ENCODE results near the gene PBX3. TPM values are rescaled to one million over a fixed set of nuclear protein-coding genes. Genes with fewer than 3 reads are reported as not detected.

Gene PBX3
- polyA plus RNA-seq, 6 donors from 2014 or later: 7.5 to 15.8 (median 10.1) TPM

DNA sequence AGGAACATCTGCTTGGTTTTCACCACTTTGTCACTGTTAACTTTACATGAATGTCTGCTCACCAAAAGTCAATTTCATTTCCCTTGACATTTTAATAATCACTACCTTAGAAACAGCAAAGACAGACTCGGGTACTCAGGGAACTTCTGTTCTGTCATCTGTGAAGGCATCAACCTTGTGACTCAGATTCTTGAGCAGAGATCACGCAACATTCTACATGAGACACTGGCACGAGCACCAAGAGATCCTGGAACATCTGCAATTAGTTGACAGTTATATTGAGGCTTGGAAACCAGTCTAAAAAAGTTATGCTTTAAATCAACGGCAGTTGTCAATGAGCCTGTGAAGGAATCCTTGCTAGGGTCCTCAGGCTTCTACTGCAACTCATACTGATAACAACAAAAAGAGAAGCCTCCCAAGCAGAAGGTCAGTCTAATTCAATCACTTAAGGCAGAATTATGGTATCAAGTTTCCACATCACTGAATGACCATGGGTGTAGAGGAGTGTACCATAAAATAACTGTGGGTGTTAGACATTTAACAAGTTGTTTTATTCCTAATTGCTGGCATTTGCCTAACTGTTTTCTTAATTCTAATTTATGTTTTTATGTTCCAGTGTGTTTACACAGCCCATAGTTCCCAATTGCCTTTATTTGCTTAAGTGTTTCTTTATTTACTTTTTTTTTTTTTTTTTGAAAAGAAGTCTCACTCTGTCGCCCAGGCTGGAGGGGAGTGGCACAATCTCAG lies 3.3 kb upstream of the PBX3 start:
- Mint-ChIP-seq H3K4me3 (peak overlapping the region in 1 of 8 donors; percentile 93), H3K4me1 (peaks cover 2 to 10% (median 9%) of the 10 kb centered on the region in 3 donors), H3K27ac (no peak overlapping the region), H3K36me3 (no peaks in the 10 kb centered on the region), H3K27me3 (no peaks in the 10 kb centered on the region), H3K9me3 (no peaks in the 10 kb centered on the region)
- DNase-seq (no peak), ATAC-seq (ENCODE audit: low read depth in 2 of 2) (no peak)

DNA sequence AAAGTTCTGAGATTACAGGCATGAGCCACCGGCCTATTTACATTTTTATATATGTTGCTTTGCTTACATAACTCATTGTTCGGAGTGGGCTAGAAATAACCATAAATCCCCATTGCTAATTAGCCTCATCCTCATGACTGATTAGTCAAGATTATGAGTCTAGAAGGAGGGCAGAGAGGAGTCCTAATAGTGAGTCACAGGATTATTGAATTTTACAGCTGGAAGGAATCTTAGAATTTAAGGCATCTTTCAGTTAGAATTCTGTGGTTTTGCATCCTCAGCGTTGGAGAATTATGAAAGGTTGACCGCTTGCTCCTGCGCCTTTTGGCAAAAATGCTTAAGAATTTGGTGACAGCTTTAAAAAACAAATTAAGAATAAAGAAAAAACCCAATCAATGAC lies 2.6 kb upstream of the PBX3 start:
- Mint-ChIP-seq H3K27ac (peak overlapping the region in 1 of 6 donors; percentile 63), H3K36me3 (no peaks in the 10 kb centered on the region)
- ATAC-seq (ENCODE audit: low read depth in 2 of 2): no peak

DNA sequence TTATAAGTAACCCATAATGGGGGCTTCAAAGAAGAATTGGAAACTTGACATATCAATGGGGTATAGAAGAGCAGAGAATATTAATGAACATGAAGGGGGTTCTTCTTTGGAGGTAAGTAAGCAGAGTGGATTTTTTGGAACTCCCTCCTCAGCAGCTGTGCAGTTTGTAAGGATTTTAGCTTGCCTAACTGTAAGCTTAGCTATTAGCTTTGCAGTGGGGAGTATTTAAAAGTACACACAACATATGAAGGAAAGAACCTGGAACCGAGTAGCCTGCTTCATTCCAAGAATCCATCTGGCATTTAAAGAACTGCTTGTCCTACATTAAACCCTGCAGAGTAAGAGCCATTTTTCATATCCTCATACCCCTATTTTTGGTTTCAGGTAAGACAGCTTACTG lies 2.2 kb upstream of the PBX3 start:
- H3K27me3 Mint-ChIP-seq: no peaks in the 10 kb centered on the region
- H3K4me1 Mint-ChIP-seq: peaks cover 4 to 21% (median 18%) of the 10 kb centered on the region in 3 donors
- peak overlapping the region in 3 of 6 donors; percentile 63 to 98 (median 95) for H3K27ac Mint-ChIP-seq
- ATAC-seq (ENCODE audit: low read depth in 2 of 2): no peak
- H3K9me3 Mint-ChIP-seq: no peaks in the 10 kb centered on the region
- H3K4me3 Mint-ChIP-seq: peak overlapping the region in 6 of 8 donors; percentile 93 to 99 (median 97)
- H3K36me3 Mint-ChIP-seq: no peaks in the 10 kb centered on the region
- no peak for DNase-seq

More for the DNA sequence above, 2.6 kb upstream of the PBX3 start:
- H3K4me1 Mint-ChIP-seq: peaks cover 4 to 17% (median 16%) of the 10 kb centered on the region in 3 donors
- H3K4me3 Mint-ChIP-seq: peak overlapping the region in 3 of 8 donors; percentile 1 to 99 (median 93)
- no peaks in the 10 kb centered on the region for H3K9me3 Mint-ChIP-seq
- DNase-seq: no peak
- no peaks in the 10 kb centered on the region for H3K27me3 Mint-ChIP-seq

DNA sequence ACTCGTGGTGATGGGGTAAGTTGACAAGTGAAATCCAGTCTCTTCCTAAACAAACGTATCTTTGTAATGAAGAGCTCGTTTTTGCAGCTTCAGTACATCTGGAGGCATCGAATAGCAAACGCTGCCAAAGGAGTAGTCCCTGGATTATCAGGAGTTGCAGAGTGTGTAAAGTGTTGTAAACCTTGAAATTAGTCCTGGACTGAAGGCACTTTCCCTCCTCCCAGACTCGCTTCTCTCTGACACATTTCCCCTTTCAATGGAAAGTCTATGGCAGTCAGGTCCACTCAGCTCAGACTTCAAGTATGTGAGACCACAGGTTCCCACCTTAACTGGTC lies 1.5 kb upstream of the PBX3 start:
- no peaks in the 10 kb centered on the region for H3K27me3 Mint-ChIP-seq
- no peaks in the 10 kb centered on the region for H3K9me3 Mint-ChIP-seq
- H3K4me3 Mint-ChIP-seq: peak overlapping the region; percentile 93 to 99 (median 98)
- H3K27ac Mint-ChIP-seq: peak overlapping the region; percentile 84 to 98 (median 94)
- H3K36me3 Mint-ChIP-seq: no peaks in the 10 kb centered on the region
- H3K4me1 Mint-ChIP-seq: peaks cover 9 to 27% (median 24%) of the 10 kb centered on the region in 3 donors
- DNase-seq (no peak), ATAC-seq (ENCODE audit: low read depth in 2 of 2) (no peak)

DNA sequence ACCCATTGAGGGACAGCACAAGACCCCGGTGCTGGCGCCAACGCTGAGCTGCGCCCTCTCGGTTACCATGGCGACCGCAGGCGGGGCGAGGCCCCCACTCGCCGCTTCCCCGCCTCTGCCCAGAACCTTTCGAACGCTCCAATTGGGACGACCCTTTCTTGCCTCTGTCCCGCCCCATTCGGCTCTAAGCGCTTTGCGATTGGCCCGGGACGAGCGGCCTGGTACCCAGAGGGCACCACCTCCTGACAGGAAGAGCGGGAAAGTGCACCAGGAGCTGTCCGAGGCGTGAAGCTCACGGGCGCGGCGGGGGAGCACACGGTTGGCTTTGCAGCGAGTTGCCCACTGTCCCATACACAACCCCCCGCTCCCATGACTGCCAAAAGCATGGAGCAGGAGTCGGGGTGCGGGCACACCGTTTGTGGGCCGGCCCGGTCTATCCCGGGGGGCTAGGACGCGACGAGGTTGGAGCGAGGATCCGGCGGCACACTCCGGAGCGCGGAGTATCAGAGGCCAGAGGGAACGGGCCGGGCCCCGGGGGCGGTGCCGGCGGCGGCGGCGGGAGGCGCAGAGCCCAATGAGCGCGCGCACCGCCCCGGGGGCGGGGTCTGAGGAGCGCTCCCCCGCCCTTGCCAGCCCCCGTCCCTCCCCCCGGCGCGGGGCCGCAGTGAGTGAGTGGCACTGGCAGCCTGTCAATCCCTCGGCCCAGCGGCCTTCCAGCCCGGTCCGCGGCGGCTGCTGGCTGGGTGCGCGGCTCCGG lies 978 bp upstream of the PBX3 start:
- Mint-ChIP-seq H3K27ac (peak overlapping the region; percentile 86 to 98 (median 95)), H3K4me3 (peak overlapping the region; percentile 93 to 99 (median 98)), H3K36me3 (no peaks in the 10 kb centered on the region), H3K4me1 (peaks cover 12 to 31% (median 26%) of the 10 kb centered on the region in 3 donors), H3K9me3 (no peaks in the 10 kb centered on the region), H3K27me3 (no peaks in the 10 kb centered on the region)
- peak; percentile 94 for DNase-seq
- ATAC-seq (ENCODE audit: low read depth in 2 of 2): peak; percentile 78 to 80

DNA sequence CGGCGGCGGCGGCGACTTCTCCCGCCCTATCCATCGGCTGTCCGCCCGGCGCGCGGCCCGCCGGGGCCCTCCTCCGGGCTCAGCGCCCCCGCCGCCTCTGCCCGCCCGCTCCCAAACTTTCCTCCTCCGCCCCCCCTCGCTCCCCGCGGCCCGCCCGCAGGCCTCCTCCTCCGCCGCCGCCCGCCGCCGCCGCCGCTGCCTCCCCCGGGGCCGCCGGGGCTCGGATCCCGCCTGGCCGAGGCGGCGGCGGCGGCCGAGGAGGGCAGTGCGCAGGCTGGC lies 460 bp upstream of the PBX3 start:
- H3K36me3 Mint-ChIP-seq: no peaks in the 10 kb centered on the region
- H3K27me3 Mint-ChIP-seq: no peaks in the 10 kb centered on the region
- H3K9me3 Mint-ChIP-seq: no peaks in the 10 kb centered on the region
- peak; percentile 4 to 5 for ATAC-seq (ENCODE audit: low read depth in 2 of 2)
- peaks cover 12 to 31% (median 26%) of the 10 kb centered on the region in 3 donors for H3K4me1 Mint-ChIP-seq
- H3K4me3 Mint-ChIP-seq: peak overlapping the region in 3 of 8 donors; percentile 93 to 99 (median 97)
- no peak for DNase-seq
- no peak overlapping the region for H3K27ac Mint-ChIP-seq

DNA sequence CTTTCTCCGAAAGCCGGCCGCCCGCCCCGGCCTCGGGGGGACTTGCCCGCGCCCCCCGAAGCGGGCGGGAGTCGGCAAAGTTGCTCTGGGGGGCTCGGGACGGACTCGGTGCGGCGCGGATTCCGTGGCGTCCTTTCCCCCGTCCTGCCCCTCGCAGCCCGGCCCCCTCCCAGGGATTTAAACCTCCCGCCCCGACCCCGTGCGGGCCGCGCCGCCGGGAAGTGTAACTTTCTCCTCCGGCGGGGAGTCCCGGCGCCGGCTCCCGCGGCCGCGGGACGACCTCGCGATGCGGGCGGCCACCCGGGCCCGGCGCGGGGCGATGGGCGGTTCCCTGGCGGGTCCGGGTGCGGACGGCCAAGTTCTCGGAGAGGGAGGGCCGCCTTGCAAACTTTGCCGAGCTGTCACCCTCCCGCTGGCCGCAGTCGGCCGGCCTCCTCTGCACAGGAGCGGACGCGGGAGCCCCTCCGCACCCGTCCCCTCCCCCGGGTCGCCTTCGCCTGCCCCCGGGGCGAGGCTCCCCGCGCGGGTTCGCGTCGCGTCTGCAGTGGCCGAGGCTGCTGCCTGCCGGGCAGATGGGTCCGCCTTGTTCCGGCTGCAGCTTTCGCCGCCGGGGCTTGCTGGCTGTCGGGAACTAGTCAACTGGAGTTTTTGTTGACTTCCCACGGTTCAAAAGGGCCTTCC lies 732 bp downstream of the PBX3 start:
- no peaks in the 10 kb centered on the region for H3K27me3 Mint-ChIP-seq
- no peaks in the 10 kb centered on the region for H3K36me3 Mint-ChIP-seq
- no peak for ATAC-seq (ENCODE audit: low read depth in 2 of 2)
- peak; percentile 43 for DNase-seq
- H3K27ac Mint-ChIP-seq: peak overlapping the region in 5 of 6 donors; percentile 54 to 90 (median 76)
- peaks cover 12 to 33% (median 31%) of the 10 kb centered on the region in 3 donors for H3K4me1 Mint-ChIP-seq
- no peaks in the 10 kb centered on the region for H3K9me3 Mint-ChIP-seq
- peak overlapping the region; percentile 89 to 96 (median 94) for H3K4me3 Mint-ChIP-seq

DNA sequence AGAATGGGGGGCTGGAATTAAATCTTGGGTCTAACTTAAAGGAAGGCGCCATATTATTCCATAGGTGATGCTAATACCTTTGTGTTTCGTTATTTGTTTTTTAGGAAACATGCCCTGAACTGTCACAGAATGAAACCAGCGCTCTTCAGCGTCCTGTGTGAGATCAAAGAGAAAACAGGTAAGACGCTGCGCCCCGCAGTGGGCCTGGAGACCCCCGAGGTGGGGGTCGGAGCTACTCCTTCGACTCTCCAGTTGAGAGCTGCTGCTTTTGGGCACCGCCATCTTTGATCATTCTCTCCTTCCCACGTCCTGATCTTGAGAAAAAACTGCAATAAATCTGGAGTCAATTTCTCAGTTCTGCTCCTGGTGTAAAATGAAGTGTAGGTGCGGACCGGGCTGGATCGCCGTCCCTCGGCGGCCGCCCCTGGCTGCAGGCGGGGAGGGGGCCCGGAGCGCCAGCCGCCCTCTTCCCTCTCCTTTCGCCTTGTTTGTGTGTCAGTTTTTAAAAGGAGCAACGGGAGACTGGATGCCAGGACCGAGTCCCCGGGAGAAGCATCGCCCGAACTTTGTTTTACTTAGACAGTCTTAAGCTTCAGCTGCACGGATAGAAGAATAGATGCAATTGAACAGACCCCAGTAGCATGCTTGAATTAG lies 1.4 kb downstream of the PBX3 start:
- Mint-ChIP-seq H3K4me3 (peak overlapping the region; percentile 89 to 96 (median 94)), H3K36me3 (no peaks in the 10 kb centered on the region), H3K27ac (peak overlapping the region; percentile 43 to 90 (median 74)), H3K27me3 (no peaks in the 10 kb centered on the region), H3K4me1 (peaks cover 12 to 33% (median 31%) of the 10 kb centered on the region in 3 donors), H3K9me3 (no peaks in the 10 kb centered on the region)
- ATAC-seq (ENCODE audit: low read depth in 2 of 2) (no peak), DNase-seq (no peak)

DNA sequence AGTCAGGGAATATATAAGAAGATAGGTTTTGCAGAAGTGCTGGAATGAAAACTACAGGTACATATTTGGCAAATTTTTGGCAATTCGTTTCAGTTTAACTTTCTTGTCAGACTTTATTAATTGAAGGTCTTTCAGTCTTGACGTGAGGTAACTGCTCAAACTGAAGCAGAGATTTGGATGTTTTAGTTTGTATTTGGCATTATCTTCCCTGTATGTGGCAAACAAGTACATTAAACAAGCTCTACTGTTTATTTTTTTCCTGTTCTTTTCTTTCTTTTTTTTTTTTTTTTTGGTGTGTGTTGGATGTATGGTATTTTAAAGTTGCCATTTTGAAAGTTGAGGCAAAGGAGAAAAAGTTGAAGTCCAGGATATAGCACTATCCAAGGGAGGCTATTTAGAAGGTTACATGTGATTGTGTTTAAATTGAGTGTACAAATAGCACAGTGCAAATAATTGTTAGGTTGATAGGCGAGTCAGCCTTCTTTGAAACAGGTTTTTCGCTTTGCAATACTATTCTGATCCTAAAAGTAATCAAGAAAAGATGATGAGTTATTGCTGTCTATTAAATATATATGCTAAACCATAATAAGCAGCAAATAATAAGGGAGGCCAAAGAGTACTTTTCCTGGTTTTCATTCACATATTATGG lies 2.2 kb downstream of the PBX3 start:
- H3K4me3 Mint-ChIP-seq: peak overlapping the region; percentile 89 to 96 (median 94)
- H3K4me1 Mint-ChIP-seq: peaks cover 12 to 33% (median 31%) of the 10 kb centered on the region in 3 donors
- H3K27me3 Mint-ChIP-seq: no peaks in the 10 kb centered on the region
- peak overlapping the region in 4 of 6 donors; percentile 6 to 73 (median 45) for H3K27ac Mint-ChIP-seq
- ATAC-seq (ENCODE audit: low read depth in 2 of 2) (no peak), DNase-seq (no peak)
- H3K36me3 Mint-ChIP-seq: no peaks in the 10 kb centered on the region
- H3K9me3 Mint-ChIP-seq: no peaks in the 10 kb centered on the region

DNA sequence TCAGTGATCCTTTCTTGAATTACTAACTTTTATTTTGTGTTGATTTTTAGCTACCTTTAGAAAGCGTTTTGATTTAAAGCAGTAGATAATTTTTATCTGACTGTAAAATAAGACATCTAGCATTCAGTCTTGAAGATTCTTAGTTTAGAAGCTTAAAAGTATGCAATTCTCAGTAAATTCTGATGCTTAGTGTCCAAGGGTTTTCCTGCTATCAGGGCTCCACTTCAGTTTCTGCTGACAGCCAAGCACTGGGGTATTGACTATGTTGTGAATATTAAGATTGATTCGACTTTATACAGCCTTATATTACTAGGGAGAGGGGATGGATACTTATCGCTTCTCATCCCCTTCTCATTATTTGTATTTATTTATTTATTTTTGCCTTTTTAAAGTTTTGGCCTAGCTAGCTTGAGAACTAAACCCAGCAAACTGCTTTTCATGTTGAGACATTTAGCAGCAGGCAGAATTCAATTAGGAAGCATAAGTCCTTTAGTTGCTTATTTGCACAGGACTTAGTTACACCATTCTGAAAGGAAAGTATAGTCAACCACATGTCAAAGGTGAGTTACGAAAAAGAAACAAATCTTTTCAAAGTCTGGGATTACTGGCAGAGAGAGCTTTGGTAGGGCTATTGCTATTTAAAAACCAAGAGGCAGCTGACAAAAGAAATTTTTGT lies 2.9 kb downstream of the PBX3 start:
- ATAC-seq (ENCODE audit: low read depth in 2 of 2) (no peak), DNase-seq (no peak)
- H3K4me3 Mint-ChIP-seq: peak overlapping the region in 2 of 8 donors; percentile 44 to 96
- no peaks in the 10 kb centered on the region for H3K27me3 Mint-ChIP-seq
- no peaks in the 10 kb centered on the region for H3K36me3 Mint-ChIP-seq
- H3K4me1 Mint-ChIP-seq: peaks cover 12 to 33% (median 31%) of the 10 kb centered on the region in 3 donors
- no peak overlapping the region for H3K27ac Mint-ChIP-seq
- H3K9me3 Mint-ChIP-seq: no peaks in the 10 kb centered on the region

DNA sequence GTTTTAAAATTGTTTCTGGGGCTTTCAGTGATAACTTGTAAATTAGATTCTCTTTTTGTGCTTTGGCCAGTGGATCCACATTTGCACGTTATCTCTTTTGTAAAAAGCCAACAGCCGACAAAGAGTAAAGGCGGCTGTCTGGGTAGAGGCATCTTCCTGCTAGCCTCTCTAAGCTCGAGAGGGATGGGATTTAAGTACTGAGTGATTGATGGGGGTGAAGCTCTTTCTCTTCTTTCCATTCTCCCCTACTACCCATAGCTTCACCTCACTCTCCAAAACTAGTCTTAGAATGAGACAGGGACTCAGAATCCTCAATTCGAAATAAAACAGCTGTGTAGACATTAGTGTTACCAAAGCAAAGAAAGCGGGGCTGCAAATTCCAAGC lies 3.4 kb downstream of the PBX3 start:
- no peaks in the 10 kb centered on the region for H3K27me3 Mint-ChIP-seq
- peak overlapping the region in 3 of 8 donors; percentile 60 to 96 (median 61) for H3K4me3 Mint-ChIP-seq

DNA sequence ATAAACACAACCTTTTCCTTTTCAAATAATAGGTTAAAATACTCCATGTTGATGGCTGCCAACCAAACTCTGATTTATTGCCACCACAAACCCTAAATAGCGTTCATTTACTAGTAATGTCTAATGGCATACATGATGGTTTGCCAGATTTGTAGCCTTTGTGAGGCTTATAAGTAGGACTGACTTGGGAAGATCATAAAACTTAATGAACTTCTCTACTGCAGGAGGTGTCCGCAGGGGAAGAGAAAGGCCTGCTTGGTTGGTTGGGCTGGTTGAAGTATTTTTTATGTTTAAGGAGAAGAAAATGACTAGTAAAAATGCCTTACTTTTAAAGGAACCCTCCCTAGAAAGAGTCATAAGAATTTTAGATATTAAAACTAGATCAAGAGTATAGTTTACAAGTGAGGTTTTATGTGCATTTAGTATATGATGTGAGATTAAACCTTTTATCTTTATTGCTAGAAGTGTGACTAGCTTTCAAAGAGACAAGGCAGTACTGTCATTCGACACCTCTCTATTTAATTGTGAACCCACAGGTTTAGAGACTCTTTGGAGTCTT lies 5.0 kb downstream of the PBX3 start:
- Mint-ChIP-seq H3K27ac (no peak overlapping the region), H3K27me3 (no peaks in the 10 kb centered on the region), H3K4me1 (peaks cover 12 to 26% (median 24%) of the 10 kb centered on the region in 3 donors), H3K9me3 (no peaks in the 10 kb centered on the region), H3K4me3 (peak overlapping the region in 1 of 8 donors; percentile 41), H3K36me3 (no peaks in the 10 kb centered on the region)
- ATAC-seq (ENCODE audit: low read depth in 2 of 2) (no peak), DNase-seq (no peak)

More for the DNA sequence above, 3.4 kb downstream of the PBX3 start:
- DNase-seq (no peak), ATAC-seq (ENCODE audit: low read depth in 2 of 2) (no peak)
- H3K9me3 Mint-ChIP-seq: no peaks in the 10 kb centered on the region
- peaks cover 12 to 31% (median 28%) of the 10 kb centered on the region in 3 donors for H3K4me1 Mint-ChIP-seq
- no peaks in the 10 kb centered on the region for H3K36me3 Mint-ChIP-seq
- peak overlapping the region in 1 of 6 donors; percentile 54 for H3K27ac Mint-ChIP-seq
